ENCODE results near the gene AMBRA1.

The AMBRA1 gene

DNA sequence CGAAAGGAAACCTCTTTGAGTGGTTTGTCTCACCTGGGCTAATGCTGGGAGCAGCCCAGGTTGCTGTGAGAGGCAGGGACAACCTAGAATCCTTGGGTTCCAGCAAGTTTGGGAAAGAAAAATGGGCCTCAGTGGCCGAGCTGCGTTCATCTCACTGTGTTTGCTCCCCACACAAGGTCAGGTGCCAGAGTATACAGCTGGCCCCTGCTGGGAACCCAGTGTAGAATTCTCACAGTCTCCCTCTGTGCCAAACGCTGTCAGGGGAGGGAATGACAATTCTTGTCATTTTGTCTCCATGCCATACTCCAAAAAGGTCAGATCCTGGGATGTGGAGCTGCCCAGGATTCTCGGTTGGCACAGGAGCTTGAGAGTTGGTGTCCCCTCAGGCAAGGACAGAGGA is 242.2 kb downstream of the AMBRA1 start:
- POLR2A ChIA-PET, result interaction anchor here (0.9 to 1.6 kb wide), 4 partner anchors 10 to 108 kb away, joined by 3 to 7 read pairs (median 4); no protein-coding TSS in a partner anchor

DNA sequence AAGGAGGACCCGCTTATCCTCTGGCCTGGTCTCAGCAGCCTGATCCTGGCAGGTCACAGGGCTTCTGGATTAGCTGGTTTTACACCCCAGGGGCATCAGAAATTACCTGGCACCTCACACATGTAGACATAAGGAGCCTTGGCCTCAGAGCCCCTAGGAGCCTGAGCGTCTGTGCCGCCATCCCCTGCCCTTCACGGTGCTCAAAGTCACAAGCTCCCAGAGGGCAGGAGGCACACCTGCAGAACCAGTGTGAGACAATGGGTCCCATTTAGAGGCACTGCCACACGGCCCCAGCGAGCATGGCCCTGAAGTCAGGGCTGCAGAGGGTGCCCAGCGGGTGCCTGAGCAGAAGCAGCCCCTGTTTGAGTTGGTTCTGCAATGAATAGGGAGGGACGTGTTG is 242.7 kb downstream of the AMBRA1 start:
- no peak for TF ChIP-seq PKNOX1 (IDR thresholded peaks at IDR 0.05)
- no peak for TF ChIP-seq BHLHE40 (IDR thresholded peaks at IDR 0.05; ENCODE audit: borderline replicate concordance)
- no peak for TF ChIP-seq SUZ12 (IDR thresholded peaks at IDR 0.05)
- no peak for TF ChIP-seq LEF1 (IDR thresholded peaks at IDR 0.05; ENCODE audit: borderline replicate concordance)
- no peak for TF ChIP-seq TARDBP (IDR thresholded peaks at IDR 0.05)
- TF ChIP-seq FOXK2 (IDR thresholded peaks at IDR 0.05), result no peak
- TF ChIP-seq ELF4 (IDR thresholded peaks at IDR 0.05), result no peak
- no peak for TF ChIP-seq SP1 (IDR thresholded peaks at IDR 0.05)
- TF ChIP-seq FOXA1 (IDR thresholded peaks at IDR 0.05), result no peak
- DNase-seq (ENCODE audit: extremely low spot score), result no peak
- CTCF ChIA-PET, result interaction anchor here (0.6 to 2.2 kb wide), 7 partner anchors 10 to 953 kb away, joined by 3 to 14 read pairs (median 6); no protein-coding TSS in a partner anchor
- POLR2A ChIA-PET, result no interaction called here

More for the DNA sequence above, 242.2 kb downstream of the AMBRA1 start:
- no peak for TF ChIP-seq NFRKB (IDR thresholded peaks at IDR 0.05)
- TF ChIP-seq L3MBTL2 (conservative IDR thresholded peaks at IDR 0.05), result no peak
- no peak for TF ChIP-seq SP1 (IDR thresholded peaks at IDR 0.05)
- TF ChIP-seq TARDBP (IDR thresholded peaks at IDR 0.05), result no peak
- no peak for TF ChIP-seq BHLHE40 (IDR thresholded peaks at IDR 0.05; ENCODE audit: borderline replicate concordance)
- TF ChIP-seq HDGF (IDR thresholded peaks at IDR 0.05; ENCODE audit: borderline replicate concordance), result no peak
- no peak for TF ChIP-seq FOXM1 (IDR thresholded peaks at IDR 0.05; ENCODE audit: borderline replicate concordance)
- no peak for TF ChIP-seq PKNOX1 (IDR thresholded peaks at IDR 0.05)
- TF ChIP-seq FOXK2 (IDR thresholded peaks at IDR 0.05), result no peak
- TF ChIP-seq ELF4 (IDR thresholded peaks at IDR 0.05), result no peak
- no peak for TF ChIP-seq LEF1 (IDR thresholded peaks at IDR 0.05; ENCODE audit: borderline replicate concordance)
- TF ChIP-seq CTBP1 (IDR thresholded peaks at IDR 0.05; ENCODE audit: borderline replicate concordance), result no peak
- no peak for TF ChIP-seq FOXA1 (IDR thresholded peaks at IDR 0.05)
- no peak for TF ChIP-seq ZNF384 (IDR thresholded peaks at IDR 0.05)
- no peak for TF ChIP-seq ARNT (IDR thresholded peaks at IDR 0.05)
- no peak for TF ChIP-seq SUZ12 (IDR thresholded peaks at IDR 0.05)
- CTCF ChIA-PET, result interaction anchor here (0.6 to 2.2 kb wide), 15 partner anchors 9 to 952 kb away, joined by 3 to 30 read pairs (median 5); partner anchors contain the start of gene CHRM4
- no peak for DNase-seq (ENCODE audit: extremely low spot score)

- ChIA-PET CTCF (interaction anchor here (1.6 to 2.2 kb wide), 2 partner anchors 10 to 15 kb away, joined by 11 to 14 read pairs; no protein-coding TSS in a partner anchor), POLR2A (interaction anchor here (1.3 to 1.7 kb wide), 2 partner anchors 10 to 107 kb away, joined by 3 to 7 read pairs; no protein-coding TSS in a partner anchor)
- no peak for DNase-seq (ENCODE audit: extremely low spot score)
- TF ChIP-seq L3MBTL2 (conservative IDR thresholded peaks at IDR 0.05) (no peak), ZNF384 (IDR thresholded peaks at IDR 0.05) (no peak), ELF4 (IDR thresholded peaks at IDR 0.05) (no peak), FOXM1 (IDR thresholded peaks at IDR 0.05; ENCODE audit: borderline replicate concordance) (no peak), LEF1 (IDR thresholded peaks at IDR 0.05; ENCODE audit: borderline replicate concordance) (no peak), ARNT (IDR thresholded peaks at IDR 0.05) (no peak), NFRKB (IDR thresholded peaks at IDR 0.05) (no peak), HDGF (IDR thresholded peaks at IDR 0.05; ENCODE audit: borderline replicate concordance) (no peak), SP1 (IDR thresholded peaks at IDR 0.05) (no peak), FOXA1 (IDR thresholded peaks at IDR 0.05) (no peak), PKNOX1 (IDR thresholded peaks at IDR 0.05) (no peak), FOXK2 (IDR thresholded peaks at IDR 0.05) (no peak), TARDBP (IDR thresholded peaks at IDR 0.05) (no peak), CTBP1 (IDR thresholded peaks at IDR 0.05; ENCODE audit: borderline replicate concordance) (no peak), SUZ12 (IDR thresholded peaks at IDR 0.05) (no peak), BHLHE40 (IDR thresholded peaks at IDR 0.05; ENCODE audit: borderline replicate concordance) (no peak)
These were observed 243.1 kb downstream of the AMBRA1 start for GRCh38 chr11:46350695-46351094.

GRCh38 chr11:46348566-46349401 is 245.0 kb downstream of the AMBRA1 start:
- CTCF ChIA-PET, result interaction anchor here (0.8 to 2.6 kb wide), 2 partner anchors 12 to 34 kb away, joined by 4 to 10 read pairs; no protein-coding TSS in a partner anchor
- no peak for DNase-seq (ENCODE audit: extremely low spot score)
- TF ChIP-seq SUZ12 (IDR thresholded peaks at IDR 0.05), result no peak
- TF ChIP-seq BHLHE40 (IDR thresholded peaks at IDR 0.05; ENCODE audit: borderline replicate concordance), result no peak
- no peak for TF ChIP-seq FOXM1 (IDR thresholded peaks at IDR 0.05; ENCODE audit: borderline replicate concordance)
- TF ChIP-seq HDGF (IDR thresholded peaks at IDR 0.05; ENCODE audit: borderline replicate concordance), result no peak
- TF ChIP-seq FOXK2 (IDR thresholded peaks at IDR 0.05), result no peak
- no peak for TF ChIP-seq ARNT (IDR thresholded peaks at IDR 0.05)
- no peak for TF ChIP-seq LEF1 (IDR thresholded peaks at IDR 0.05; ENCODE audit: borderline replicate concordance)
- no peak for TF ChIP-seq ELF4 (IDR thresholded peaks at IDR 0.05)
- no peak for TF ChIP-seq TARDBP (IDR thresholded peaks at IDR 0.05)
- TF ChIP-seq CTBP1 (IDR thresholded peaks at IDR 0.05; ENCODE audit: borderline replicate concordance), result no peak
- no peak for TF ChIP-seq FOXA1 (IDR thresholded peaks at IDR 0.05)
- TF ChIP-seq NFRKB (IDR thresholded peaks at IDR 0.05), result no peak
- TF ChIP-seq L3MBTL2 (conservative IDR thresholded peaks at IDR 0.05), result no peak
- POLR2A ChIA-PET, result interaction anchor here (0.5 to 2.1 kb wide), 6 partner anchors 10 to 106 kb away, joined by 3 to 10 read pairs (median 4); no protein-coding TSS in a partner anchor

GRCh38 chr11:46347637-46348311 is 246.0 kb downstream of the AMBRA1 start:
- ChIA-PET CTCF (interaction anchor here (0.7 to 2.6 kb wide), 3 partner anchors 9 to 36 kb away, joined by 3 to 10 read pairs (median 3); no protein-coding TSS in a partner anchor), POLR2A (interaction anchor here (1.0 to 2.1 kb wide), 4 partner anchors 9 to 105 kb away, joined by 3 to 10 read pairs (median 4); no protein-coding TSS in a partner anchor)
- TF ChIP-seq HDGF (IDR thresholded peaks at IDR 0.05; ENCODE audit: borderline replicate concordance) (no peak), ARNT (IDR thresholded peaks at IDR 0.05) (no peak), FOXA1 (IDR thresholded peaks at IDR 0.05) (no peak), LEF1 (IDR thresholded peaks at IDR 0.05; ENCODE audit: borderline replicate concordance) (no peak), BHLHE40 (IDR thresholded peaks at IDR 0.05; ENCODE audit: borderline replicate concordance) (no peak), SP1 (IDR thresholded peaks at IDR 0.05) (no peak), SUZ12 (IDR thresholded peaks at IDR 0.05) (no peak), FOXM1 (IDR thresholded peaks at IDR 0.05; ENCODE audit: borderline replicate concordance) (no peak), L3MBTL2 (conservative IDR thresholded peaks at IDR 0.05) (no peak), FOXK2 (IDR thresholded peaks at IDR 0.05) (no peak), NFRKB (IDR thresholded peaks at IDR 0.05) (no peak), ZNF384 (IDR thresholded peaks at IDR 0.05) (no peak), PKNOX1 (IDR thresholded peaks at IDR 0.05) (no peak), CTBP1 (IDR thresholded peaks at IDR 0.05; ENCODE audit: borderline replicate concordance) (no peak), ELF4 (IDR thresholded peaks at IDR 0.05) (no peak)
- DNase-seq (ENCODE audit: extremely low spot score), result no peak

Data from HEK293T (cell line).